ENCODE data around the gene DSCAML1. TPM values are rescaled to one million over a fixed set of nuclear protein-coding genes. Genes with fewer than 3 reads are reported as not detected.

Gene DSCAML1
- polyA plus RNA-seq, 4 donors, result 1.7 to 2.9 (median 2.0) TPM

DNA sequence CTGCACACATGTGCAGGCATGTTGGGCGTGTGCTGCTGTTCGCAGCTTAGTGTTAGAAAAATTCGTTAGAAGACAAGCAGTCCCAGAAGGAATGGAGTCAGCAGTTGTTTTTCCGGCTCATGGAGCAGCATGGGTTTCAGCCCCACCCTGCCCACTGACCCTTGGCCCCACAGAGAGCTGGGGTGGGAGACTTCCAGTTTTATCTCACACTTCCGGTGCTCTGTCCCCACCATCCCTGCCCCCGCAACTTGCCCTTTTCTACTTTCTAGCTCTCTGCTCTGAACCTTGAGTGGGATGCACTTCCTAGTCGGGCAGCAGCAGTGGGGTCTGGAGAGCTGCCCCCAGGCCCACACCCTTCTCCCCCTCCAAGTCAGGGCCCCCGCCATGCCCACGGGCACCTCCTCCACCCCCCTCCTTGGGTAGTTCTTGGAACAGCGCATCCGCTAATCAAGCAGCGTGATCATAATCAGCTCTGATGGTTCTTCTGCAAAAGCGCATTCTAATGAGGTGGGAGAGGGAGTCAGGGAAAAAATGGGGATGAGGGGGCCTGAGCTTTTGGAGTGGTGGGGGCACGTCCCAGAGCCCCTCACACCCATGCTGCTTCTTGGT, 285.0 kb downstream of the DSCAML1 start:
- DNase-seq (ENCODE audit: low read depth in 4 of 4, low spot score in 3 of 4), result peak in 1 of 4 donors; percentile 55

DNA sequence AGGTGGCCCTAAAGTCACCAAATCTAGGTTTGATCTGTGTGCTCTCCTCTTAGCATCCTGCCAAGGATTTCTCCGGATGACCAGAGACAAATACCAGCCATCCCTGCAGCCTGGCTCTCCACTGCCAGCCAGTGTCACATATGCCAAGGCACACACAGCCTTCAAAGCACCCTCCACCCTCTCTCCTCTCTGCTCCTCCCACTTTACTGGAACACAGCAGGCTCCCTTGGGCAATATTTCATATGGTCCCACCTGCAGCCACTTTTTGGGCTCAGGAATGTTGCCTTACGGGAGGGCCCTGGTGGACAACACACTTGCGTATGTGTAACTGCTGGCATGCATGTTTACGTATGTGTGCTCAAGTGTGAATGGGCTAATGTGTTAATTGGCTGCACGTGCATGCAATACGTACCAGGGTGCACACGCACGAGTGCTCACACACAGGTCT, 285.5 kb downstream of the DSCAML1 start:
- DNase-seq (ENCODE audit: low read depth in 4 of 4, low spot score in 3 of 4), result no peak

DNA sequence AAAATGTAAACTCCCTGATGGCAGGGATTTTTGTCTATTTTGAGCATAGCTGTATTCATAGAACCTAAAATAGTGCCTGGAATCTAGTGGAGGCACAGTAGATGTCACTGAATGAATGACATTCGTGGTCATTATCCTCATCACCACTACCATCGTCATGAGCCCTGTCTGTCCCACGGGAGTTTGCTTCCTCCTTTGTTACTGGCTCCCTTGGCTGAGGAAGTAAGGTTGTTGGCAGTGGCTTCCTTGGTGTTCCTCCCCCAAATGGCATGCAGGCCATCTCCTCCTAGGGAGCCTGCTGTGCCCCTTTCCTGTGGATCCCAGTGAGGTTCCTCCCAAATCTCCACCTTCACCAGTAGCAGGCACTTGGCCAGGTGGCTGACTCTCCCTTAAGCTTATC, 286.4 kb downstream of the DSCAML1 start:
- DNase-seq (ENCODE audit: low read depth in 4 of 4, low spot score in 3 of 4), result no peak

DNA sequence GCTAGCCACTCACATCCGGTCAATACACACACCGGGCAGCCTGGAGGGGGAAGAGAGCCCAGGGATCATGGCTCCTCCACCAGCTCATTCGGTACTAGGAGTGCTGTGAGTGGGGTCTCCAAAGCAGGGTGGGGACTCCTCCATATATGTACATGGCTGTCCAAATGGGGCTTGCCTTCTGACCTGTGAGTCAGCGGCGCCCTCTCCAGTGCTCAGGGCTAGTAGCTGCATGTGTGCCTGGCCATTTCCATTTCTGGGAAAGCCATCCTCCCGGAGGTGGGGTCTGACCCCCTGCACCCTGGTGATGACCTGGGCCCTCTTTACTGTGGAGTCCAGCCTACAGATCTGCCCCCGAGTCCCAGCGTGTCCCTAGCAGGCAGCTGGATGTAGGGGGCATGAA, 287.5 kb downstream of the DSCAML1 start:
- no peak for DNase-seq (ENCODE audit: low read depth in 4 of 4, low spot score in 3 of 4)

DNA sequence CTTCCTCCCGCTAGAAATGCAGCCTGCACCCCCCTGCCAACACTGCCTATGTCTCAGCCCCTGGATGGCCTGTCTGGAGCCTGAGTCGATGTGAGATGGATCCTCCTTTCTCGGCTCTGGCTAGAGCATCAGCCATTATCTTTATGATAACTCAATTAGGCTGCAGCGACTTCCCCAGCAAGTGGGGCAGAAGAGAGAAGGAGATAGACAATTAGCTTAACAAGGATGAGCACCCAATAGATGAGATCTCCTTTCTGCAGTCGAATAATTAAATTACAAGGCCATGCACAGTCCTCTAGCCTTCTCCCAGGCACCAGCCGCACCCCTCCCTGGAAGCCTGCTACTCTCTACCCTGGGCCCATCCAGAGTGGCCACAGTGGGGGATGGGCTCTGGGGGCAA, 290.0 kb downstream of the DSCAML1 start:
- no peak for DNase-seq (ENCODE audit: low read depth in 4 of 4, low spot score in 3 of 4)

DNA sequence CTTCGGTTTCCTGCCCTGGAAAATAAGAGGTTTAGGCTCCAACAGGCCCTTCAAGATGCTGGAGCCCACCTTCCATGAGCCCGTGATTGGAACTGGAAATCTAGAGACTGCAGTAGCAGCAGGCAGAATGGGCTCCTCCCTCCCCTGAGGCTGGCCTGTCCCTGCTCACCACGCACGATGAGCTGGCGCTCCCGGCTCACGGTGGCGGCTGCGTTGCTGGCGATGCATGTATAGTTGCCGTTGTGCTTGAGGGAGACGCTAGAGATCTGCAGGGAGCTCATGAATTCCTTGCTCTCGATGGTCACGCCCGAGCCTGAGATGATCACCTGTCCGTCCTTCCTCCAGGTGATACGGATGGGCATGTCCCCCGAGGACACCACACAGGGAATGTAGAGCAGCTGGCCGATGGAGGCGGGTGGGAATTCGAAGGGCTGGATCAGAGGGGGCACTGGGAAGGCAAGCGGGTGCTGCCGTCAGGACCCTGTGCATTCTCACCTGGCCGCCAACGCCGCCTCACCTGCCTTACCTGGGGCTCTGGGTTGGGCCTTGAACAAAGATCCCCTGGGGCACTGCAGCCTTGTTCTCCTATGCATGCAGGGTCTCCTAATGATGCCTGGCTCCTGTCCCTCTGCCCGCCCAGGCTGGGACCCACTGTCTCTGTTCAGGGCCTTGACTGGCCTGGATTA, 291.6 kb downstream of the DSCAML1 start:
- DNase-seq (ENCODE audit: low read depth in 4 of 4, low spot score in 3 of 4), result no peak

DNA sequence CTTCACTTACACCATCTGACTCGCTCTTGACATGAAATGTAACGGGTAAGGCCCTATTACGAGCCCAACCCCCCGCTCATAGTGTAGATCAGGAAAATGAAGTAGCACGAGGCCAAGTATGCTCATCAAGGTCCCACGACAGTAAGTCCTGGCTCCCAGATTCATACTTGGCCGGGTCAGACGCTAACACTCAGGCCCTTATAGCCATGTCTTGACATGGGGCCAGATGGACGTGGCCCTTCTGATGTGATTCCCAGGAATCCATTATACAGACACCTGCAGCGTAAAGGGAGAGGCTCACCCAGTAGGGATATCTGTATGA, 294.3 kb downstream of the DSCAML1 start:
- DNase-seq (ENCODE audit: low read depth in 4 of 4, low spot score in 3 of 4), result no peak

DNA sequence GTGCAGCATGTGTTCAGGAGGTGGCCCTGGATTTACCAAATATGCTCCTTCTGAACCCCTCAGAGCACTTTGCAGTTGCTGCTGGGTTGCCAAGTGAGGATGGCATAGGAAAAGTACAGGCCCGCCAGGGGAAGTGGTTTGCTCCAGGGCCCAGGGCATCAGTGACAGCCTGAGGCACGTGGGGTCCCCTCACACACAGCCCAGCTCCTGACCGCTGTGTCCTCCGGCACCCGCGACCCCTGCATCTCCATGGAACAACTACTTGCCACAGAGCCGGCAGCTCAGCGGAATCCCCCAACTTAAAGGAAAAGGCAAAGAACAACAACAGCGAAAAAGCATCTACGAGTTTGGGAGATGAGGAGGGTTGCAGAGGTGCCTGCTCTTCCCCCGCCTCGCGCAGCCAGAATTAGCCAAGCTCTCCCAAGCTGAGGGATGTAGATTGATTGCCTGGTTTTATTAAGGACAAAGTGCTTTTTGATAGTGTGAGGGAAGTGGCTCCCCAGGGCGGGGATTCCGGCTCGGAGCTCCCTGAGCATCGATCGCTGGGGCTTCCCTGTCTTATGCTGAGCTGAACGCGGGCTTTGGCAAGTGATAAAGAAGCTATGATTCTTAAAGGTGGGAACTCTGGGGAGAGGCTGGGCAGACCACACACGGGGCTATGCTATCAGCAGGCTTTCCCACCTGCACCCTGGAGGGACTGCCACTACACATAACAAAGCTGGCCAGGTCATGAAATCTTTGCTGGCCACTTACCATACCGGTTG, 294.8 kb downstream of the DSCAML1 start:
- no peak for DNase-seq (ENCODE audit: low read depth in 4 of 4, low spot score in 3 of 4)

DNA sequence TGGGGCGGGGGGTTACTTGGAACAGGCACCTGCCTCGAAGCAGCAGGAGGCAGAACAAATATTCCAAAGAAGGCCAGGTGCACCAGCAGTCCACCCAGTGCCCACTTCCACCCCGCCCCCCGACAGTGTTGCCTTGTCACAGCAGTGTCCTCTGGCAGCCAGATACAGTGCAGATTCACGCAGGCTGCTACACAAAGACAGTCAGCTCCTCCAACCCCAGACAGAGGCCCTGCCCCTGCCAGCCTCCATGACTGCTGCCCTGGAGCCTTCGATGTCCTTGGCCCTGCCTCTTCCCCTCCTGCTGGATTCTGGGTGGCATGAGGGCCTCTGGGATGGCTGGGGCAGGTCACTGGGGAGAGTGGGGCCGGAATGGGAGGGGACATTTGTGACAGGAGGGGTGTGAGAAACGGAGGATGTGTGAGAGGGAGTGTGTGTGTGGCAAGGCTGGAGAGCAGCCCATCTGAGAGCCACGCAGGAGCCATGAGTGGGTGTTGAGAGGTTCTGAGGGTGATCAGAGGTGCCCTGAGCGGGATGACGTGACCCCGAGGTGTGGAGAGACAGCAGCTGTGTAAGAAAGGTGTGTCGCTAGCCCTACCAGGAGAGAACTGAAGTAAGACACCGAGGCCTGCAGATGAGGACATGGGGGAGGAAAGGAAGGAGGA, 295.6 kb downstream of the DSCAML1 start:
- DNase-seq (ENCODE audit: low read depth in 4 of 4, low spot score in 3 of 4), result no peak

DNA sequence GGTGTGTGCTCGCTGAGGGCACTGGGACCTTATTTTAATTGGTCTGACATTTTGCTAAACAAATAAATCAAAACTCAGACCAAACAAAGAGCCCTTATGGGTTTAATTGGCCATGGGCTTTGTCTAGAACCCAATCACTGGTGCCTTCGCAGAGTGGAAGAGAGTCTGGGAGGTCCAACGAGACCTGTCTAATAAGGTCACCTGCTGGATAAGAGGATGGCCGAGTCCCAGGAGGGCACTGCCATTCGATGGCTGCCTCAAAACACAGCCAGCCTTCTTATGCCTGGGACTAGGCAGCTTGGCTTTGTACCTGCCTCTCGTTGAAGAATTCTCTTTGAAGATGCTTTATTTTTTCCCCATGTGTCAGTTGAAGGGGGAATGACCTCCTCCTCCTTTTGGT, 298.2 kb downstream of the DSCAML1 start:
- no peak for DNase-seq (ENCODE audit: low read depth in 4 of 4, low spot score in 3 of 4)

DNA sequence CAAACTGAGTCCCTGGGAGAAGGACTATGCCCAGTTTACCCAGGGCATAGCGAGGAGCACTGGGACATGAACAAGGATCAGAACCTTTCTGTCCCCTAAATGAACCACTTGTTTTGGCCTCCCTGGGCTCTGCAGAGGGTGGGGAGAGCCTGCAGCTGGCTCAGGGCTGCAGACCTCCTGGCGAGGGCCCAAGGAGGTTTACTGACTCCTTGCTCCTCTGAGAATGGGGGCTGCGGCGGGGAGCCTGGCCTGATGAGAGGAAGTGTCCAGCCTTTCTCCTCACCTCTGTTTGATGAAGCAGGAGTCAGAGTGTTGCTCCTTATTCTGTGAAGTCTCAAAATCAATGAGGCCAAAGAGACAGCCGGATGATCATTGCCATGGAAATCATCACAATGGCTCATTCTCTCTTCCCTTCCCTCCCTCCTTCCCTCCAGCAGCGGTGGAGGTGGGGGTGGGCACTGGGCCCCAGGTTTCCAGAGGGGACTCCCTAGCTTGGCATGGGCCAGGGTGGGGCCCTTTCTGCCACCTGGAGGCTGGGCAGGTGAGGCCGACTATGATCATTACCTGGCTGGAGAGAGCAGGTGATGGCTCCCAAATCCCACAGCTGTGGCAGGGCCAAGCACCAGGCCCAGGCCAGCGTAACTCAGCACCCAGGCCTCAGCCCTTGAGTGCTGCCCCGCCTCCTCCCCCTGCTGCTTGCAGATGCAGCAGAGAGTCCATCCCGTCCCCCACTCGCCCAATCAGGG, 299.6 kb downstream of the DSCAML1 start:
- DNase-seq (ENCODE audit: low read depth in 4 of 4, low spot score in 3 of 4), result no peak

DNA sequence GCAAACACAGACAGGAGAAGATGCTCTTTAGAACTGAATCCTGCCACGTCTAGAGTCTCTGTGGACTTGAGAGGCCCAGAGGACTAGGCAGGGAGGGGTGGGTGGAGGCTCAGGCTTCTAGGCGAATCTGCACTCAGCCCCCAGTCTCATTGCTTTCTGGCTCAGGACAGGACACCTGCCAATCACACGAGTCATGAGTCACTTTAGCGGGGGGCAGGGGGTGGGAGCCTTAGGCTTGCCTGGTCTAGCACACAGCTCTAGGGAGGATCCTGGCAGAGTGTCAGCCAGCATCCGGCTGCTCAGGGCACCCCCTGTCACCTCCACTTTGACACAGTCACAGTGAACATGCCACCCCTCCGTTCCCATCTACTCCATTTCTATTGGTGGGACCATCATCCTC, 301.7 kb downstream of the DSCAML1 start:
- DNase-seq (ENCODE audit: low read depth in 4 of 4, low spot score in 3 of 4), result no peak

DNA sequence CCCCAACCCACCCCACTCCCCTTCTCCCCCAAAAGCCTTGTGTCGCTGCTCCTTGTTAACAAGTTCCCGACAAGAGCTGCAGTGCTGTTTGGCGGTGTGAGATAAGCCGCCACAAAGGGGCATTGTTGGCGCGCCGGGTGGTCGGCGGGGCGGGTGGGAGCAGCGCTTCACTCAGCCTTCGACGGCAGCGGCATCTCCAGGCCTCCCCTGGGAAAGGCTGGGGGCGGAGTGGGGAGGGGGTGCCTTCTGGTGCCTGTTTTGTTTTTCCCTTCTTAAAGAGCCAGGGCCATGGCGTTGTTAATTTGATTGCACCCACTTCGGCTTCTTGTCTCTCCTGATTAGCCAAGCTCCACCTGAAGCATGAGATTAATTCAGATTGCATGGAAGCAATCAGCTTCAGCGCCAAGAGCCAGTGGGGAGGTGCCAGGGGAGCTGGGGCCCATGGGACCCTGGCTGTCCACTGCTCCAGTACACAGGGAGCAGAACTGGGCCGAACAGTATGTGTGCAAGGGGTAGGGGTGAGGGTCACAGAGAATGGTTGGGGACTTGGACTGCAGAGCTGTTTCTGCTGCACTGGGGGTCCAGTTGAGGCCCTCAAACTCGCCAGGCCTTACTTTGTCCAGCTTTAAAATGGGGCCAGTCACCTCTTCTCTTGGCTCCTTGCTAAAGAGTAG, 304.3 kb downstream of the DSCAML1 start:
- peak in 1 of 4 donors; percentile 20 for DNase-seq (ENCODE audit: low read depth in 4 of 4, low spot score in 3 of 4)

DNA sequence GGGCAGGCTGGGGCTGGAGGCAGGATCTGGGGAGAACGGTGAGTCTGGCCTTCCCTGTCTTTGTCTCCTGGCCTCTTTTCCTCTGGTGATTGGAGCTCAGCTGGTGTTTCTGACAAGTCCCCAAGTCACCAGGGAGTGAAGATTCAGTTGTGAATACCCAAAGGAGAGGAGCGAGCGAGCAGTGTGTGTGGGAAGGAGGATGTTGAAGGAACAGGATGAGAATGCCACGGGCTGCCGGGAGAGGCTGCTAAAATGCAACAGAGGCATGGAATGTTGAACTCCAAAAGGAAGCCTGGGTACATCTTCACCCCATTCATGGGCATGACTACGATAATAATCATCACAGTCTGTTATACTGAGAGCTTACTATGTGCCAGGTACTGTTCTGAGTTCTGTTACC, 306.1 kb downstream of the DSCAML1 start:
- no peak for DNase-seq (ENCODE audit: low read depth in 4 of 4, low spot score in 3 of 4)

DNA sequence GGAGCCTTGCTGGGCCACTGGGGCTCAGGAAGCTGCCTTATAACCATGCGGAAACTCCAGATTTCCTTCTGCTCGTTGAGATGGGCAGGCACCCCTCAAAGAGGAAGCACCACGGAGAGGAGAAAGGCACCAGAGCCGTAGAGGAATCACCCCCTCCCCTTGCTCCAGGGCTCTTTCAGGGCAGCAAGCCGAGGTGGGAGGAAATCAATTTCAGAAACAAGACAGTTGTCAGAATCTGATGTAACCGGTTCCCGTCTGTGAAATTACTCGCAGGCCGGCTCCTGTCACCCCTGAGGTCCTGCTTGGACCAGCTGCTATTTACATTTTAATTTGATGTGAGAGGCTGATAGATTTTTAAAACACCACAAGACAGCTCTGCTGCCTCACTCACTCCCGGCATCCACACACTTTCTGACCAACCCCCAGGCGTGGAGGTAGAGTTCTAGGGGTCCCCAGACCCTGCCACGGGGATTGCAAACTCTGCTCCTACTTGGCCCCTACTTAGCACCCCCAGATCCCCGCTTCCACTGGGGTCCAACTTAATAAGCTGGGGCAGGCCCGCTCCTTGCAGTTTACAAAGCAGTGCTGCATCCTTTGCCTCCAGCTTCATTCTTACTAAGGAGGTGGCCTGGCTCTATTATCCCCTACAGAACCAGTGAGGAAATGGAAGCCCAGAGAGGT, 306.9 kb downstream of the DSCAML1 start:
- DNase-seq (ENCODE audit: low read depth in 4 of 4, low spot score in 3 of 4), result no peak

DNA sequence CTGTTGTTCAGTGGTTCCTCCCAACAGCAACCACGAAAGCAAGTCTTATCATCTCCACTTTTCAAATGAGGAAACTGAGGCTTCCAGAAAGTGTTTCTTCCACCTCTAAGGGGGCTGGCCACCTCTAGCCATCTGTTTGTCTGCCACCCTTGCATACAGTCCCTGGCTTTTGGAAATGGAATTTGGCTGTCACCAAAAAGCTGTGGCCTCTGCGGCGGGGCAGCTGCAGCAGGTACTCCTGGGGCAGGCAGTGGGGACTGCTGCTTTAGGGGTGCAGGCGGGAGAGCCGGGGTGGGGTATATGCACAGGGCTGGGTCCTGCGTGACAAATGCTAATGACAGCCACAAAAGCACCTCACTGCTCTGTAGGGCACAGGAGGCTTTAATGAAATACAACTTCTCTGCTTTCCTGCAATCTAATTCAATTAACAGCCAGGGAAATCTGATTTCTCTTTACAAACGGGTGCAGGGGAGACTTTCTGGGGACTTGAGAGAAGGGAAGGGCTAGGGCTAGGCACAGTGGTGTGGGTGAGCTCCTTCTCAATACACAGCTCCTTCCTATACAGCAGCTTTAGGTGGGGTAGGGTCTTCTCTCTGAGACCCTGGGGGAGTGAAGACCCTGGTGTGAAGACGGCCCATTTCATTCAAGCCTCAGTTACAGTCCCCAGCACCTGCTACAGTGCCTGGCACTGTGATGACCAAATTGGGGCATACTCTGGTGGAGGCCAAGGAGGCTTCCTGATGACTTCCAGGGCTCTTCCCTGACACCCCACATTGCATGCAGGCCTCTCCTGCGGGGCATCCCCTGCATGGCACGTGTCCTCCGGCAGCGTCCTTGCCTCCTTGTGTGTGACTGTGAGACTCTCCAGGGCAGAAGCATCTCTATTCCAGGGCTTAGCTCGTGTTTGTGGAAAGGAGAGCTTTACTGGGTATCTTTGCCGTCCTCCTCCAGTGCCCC, 307.7 kb downstream of the DSCAML1 start:
- no peak for DNase-seq (ENCODE audit: low read depth in 4 of 4, low spot score in 3 of 4)

DNA sequence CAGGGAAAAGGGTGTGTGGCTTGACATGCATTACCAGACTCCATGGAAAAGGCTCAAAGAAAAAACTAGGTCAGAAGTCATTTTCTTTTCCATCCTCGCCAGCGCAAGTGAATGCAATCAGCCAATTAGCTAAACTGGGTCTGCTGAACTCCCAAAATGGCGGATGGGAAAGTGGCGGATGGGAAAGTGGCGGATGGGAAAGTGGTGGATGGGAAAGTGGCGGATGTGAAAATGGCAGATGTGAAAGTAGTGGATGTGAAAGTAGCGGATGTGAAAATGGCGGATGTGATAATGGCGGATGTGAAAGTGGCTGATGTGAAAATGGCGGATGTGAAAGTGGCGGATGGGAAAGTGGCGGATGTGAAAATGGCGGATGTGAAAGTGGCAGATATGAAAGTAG, 311.0 kb downstream of the DSCAML1 start:
- no peak for DNase-seq (ENCODE audit: low read depth in 4 of 4, low spot score in 3 of 4)

DNA sequence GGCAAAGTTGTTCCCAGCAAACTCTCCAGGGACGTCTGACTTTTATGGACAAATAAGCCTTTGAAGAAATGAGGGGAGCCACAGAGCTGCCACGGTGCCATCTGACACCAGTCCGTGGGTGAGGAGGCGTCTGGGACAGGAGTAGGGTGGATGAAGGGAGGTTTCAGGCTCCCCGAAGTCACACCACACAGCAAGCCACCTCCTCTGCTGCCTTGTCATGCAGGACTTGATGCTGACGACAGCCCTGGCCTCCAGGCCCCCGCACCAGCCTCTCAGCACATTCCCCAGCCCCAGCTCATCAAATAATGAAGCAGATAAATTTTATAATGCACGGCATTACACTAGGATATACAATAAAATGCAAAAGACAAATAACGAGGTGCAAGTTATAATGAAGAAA, 312.9 kb downstream of the DSCAML1 start:
- no peak for DNase-seq (ENCODE audit: low read depth in 4 of 4, low spot score in 3 of 4)

Data from right renal pelvis (tissue), 4 donors.